ENCODE data around the gene LRRC45.
A peak's percentile ranks its signal among the peaks of the same experiment; 100 is the strongest.

Gene LRRC45

GRCh38 chr17:82062076-82062983, 39.2 kb downstream of the LRRC45 start:
- H3K27ac ChIP-seq: peak overlapping the region; percentile 92
- TF ChIP-seq ZFX (IDR thresholded peaks at IDR 0.05): no peak
- TF ChIP-seq CTCF (conservative IDR thresholded peaks at IDR 0.05): no peak

GRCh38 chr17:82062984-82063368, 39.9 kb downstream of the LRRC45 start:
- H3K27ac ChIP-seq: peak overlapping the region; percentile 92
- TF ChIP-seq ZFX (IDR thresholded peaks at IDR 0.05) (no peak), CTCF (conservative IDR thresholded peaks at IDR 0.05) (no peak)

GRCh38 chr17:82063424-82064415, 40.6 kb downstream of the LRRC45 start:
- peak overlapping the region; percentile 92 for H3K27ac ChIP-seq
- TF ChIP-seq ZFX (IDR thresholded peaks at IDR 0.05) (no peak), CTCF (conservative IDR thresholded peaks at IDR 0.05) (no peak)

GRCh38 chr17:82064433-82065192, 41.5 kb downstream of the LRRC45 start:
- peak overlapping the region; percentile 92 for H3K27ac ChIP-seq
- TF ChIP-seq CTCF (conservative IDR thresholded peaks at IDR 0.05): no peak
- TF ChIP-seq ZFX (IDR thresholded peaks at IDR 0.05): no peak

GRCh38 chr17:82065193-82065637, 42.1 kb downstream of the LRRC45 start:
- TF ChIP-seq CTCF (conservative IDR thresholded peaks at IDR 0.05) (no peak), ZFX (IDR thresholded peaks at IDR 0.05) (no peak)
- peak overlapping the region; percentile 92 for H3K27ac ChIP-seq

GRCh38 chr17:82065638-82066303, 42.7 kb downstream of the LRRC45 start, which contains the start of gene DUS1L:
Gene DUS1L (minus strand): TSS chr17:82065804. CDS start chr17:82065059, 745 bp downstream.
- peak within 1 kb of the TSS; percentile 92 for H3K27ac ChIP-seq
- TF ChIP-seq CTCF (conservative IDR thresholded peaks at IDR 0.05) (no peak), ZFX (IDR thresholded peaks at IDR 0.05) (peak; percentile 97)
